NCI-H345 treated with DMSO at 0.1 percent for 48 hours (cell line): ENCODE results near the gene MLX.
"Not testable (repeated sequence)": the region's sequence is repeated elsewhere in the genome, so short reads cannot be mapped to it uniquely, and the experiment has no call there.

Experiments used
- DNase-seq: peaks from one replicate; lab custom pipeline; 2025; ENCODE audit not compliant: unreplicated experiment; lab: John Stamatoyannopoulos, UW

The MLX gene

DNA sequence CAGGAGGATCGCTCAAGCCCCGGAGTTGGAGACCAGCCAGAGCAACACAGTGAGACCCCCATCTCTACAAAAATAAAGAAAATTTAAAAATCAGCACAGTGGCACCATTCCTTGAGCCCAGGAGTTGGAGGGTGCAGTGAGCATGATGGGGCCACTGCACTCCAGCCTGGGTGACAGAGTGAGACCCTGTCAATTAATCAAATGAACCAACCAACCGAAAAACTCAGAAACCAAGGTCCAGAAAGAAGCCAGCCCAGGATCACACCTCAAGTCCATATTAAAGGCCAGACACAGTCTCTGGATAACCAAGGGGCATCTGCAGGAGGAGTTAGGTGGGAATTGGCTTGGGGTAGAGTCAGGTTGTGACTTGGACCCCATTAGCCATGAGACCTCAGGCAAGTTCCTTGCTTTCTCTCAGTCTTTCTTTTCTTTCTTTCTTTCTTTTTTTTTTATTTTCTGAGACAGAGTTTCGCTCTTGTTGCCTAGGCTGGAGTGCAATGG, 11.7 kb upstream of the MLX start:
- DNase-seq: no peak

DNA sequence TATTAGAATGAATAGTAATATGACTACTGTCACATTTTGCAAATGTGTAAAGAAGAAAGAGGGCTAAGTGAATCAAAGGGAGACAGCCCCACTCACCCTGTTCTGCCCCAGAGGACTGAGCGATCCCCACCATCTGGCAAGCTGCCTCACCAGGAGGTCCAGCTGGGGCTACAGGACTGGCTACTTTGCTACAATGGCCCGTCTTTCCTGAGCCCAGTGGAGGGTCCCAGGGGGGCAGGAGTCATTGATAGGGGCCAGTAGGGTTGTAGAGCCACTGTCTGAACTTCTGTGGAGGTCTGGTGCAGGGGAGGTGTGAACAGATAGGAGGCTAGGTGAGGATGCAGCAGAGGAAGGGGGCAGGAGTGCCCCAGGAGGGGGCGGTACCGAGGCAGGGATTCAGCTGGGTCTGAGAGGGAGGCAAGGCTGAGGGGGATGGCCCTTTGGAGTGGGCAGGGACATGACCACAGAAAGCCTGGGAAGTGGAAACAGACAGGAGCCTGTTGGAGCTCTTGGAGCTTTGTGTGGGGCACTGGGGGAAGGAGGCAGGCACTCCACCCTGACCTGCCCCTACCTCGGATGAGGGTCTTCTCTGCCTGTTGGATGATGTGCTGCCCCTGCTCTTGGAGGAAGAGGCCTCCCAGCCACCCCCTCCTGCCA, 10.8 kb upstream of the MLX start:
- DNase-seq: not testable (repeated sequence)

DNA sequence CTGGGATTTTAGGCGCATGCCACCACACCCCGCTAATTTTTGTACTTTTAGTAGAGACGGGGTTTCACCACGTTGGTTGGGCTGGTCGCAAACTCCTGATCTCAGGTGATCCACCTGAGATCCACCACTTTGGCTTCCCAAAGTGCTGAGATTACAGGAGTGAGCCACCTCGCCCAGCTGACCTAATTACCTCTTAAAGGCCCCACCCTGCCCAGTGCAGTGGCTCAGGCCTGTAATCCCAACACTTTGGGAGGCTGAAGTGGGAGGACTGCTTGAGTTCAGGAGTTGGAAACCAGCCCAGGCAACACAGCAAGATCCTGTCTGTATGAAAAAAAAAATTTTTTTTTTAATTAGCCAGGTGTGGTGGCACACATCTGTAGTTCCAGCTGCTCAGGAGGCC, 7.8 kb upstream of the MLX start:
- DNase-seq: no peak

DNA sequence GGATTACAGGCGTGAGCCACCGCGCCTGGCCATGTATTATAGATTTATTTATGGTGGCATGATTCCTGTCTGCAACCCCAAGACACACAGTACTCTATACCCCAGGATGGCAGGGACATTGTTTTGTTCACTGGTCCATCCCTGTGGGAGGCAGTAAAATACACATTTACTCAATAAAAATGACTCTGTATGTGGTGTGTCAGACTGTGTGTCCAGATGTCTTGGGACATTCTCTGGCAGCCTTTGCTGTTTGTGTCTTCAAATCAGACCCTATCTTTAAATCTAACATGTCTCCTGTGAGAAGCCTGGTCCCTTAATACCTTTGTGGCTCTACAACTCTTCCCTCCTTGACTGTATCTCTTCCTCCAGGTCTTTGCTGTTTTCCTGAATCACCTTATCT, 6.7 kb upstream of the MLX start:
- DNase-seq: no peak

DNA sequence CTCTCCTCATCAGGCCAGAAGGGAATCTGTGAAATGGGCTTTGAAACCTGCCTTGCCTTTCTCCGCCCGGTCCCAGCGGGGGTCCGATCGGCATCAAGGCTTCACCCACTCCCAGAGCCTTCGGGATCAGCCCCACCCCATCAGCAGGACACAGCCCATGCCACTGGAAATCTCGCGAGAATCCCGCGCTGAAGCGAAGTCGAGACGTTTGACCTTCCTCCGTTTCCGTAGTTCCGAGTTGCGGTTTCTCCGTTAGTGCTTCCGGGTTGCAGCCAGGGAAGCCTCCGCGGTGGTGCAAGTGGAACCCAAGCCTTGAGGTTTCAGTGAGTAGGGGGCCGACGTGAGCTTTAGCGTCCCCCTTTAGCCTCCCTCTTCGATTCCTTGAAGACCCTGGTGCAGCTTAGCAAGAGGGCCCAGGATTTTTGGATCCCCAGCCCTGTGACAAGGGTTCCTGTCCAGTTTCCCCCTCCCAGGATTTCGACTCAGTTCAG, 5.0 kb upstream of the MLX start, which contains the start of gene COASY:
Gene COASY (plus strand): TSS at position 252 of the 491 bp plus-strand sequence. CDS start 475 bp downstream, outside the sequence.
- peak; percentile 93 for DNase-seq

DNA sequence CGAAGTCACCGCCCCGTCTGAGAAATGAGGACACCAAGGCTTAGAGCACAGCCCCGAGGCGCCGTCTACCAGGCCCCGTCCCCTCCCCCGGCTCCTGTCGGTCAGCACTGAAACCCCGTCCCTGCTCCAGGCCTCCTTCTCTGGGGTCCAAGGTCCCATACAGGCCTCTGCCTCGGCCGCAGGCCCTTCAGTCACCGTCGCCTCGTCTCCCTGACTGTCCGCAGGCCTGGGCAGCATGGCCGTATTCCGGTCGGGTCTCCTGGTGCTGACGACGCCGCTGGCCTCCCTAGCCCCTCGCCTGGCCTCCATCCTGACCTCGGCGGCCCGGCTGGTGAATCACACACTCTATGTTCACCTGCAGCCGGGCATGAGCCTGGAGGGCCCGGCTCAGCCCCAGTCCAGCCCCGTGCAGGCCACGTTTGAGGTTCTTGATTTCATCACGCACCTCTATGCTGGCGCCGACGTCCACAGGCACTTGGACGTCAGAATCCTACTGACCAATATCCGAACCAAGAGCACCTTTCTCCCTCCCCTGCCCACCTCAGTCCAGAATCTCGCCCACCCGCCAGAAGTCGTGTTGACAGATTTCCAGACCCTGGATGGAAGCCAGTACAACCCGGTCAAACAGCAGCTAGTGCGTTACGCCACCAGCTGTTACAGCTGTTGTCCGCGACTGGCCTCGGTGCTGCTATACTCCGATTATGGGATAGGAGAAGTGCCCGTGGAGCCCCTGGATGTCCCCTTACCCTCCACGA, 4.3 kb upstream of the MLX start:
- DNase-seq: no peak

DNA sequence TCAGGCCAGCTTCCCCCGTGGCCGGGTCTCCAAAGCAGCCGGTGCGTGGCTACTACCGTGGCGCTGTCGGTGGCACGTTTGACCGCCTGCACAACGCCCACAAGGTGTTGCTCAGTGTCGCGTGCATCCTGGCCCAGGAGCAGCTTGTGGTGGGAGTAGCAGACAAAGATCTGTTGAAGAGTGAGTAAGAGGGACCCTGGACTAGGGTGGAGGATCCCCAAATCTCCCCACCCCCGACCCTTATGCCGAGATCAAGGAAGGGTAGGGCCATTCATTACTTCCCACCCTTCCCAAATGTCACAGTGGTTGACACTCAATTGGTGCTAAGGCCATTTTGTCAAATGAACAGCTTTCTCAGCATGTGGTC, 3.8 kb upstream of the MLX start:
- DNase-seq: no peak

DNA sequence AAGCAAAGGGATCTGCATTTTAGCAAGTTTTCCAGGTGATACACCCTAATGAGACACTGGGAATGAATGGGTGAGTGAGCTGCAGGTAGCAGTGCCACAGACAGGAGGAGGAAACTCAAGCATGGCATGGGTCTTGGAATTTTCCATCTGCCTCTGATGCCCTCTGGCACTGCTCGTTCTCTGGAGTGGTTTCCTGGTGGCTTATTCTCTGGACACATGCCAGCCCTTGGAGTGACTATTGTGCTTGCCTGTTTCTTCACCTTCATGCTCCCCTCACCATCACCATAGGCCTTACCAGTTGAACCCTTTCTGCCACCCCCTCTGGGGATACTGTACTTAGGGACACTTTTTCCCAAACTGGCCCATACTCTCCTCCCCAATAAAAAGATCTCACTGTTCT, 3.4 kb upstream of the MLX start:
- DNase-seq: no peak

DNA sequence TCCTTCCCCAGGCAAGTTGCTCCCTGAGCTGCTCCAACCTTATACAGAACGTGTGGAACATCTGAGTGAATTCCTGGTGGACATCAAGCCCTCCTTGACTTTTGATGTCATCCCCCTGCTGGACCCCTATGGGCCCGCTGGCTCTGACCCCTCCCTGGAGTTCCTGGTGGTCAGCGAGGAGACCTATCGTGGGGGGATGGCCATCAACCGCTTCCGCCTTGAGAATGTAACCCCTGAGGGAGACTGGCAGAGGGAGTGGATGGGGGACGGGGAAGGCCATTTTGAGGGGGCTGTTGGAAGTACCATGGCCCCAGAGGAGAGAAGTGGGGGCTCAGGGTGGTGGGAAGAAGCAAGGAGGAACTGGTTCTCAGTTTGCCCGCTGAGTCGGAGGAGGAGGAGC, 3.0 kb upstream of the MLX start:
- no peak for DNase-seq

DNA sequence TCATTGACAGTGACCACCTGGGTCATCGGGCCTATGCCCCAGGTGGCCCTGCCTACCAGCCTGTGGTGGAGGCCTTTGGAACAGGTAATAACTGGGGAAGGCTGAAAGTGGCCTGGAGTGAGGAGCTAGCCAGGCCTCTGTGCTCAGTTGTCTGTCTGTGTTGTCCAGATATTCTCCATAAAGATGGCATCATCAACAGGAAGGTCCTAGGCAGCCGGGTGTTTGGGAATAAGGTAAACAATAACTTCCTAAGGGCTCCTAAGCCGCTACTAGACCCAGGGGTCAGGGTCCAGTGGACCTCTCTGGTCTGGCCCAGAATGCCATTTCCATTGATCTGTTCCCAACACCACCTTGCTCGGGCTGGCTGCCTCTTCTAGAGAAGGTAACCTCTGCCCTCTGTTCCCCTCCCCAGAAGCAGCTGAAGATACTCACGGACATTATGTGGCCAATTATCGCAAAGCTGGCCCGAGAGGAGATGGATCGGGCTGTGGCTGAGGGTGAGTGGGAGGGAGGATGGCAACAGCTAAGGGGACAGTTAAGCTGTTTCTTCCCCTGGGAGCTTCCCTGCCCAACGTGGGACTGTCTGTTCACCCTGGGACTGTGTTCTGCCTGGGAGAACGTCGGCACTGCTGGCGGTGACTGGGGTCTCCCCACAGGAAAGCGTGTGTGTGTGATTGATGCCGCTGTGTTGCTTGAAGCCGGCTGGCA, 1.9 kb upstream of the MLX start:
- DNase-seq: no peak

DNA sequence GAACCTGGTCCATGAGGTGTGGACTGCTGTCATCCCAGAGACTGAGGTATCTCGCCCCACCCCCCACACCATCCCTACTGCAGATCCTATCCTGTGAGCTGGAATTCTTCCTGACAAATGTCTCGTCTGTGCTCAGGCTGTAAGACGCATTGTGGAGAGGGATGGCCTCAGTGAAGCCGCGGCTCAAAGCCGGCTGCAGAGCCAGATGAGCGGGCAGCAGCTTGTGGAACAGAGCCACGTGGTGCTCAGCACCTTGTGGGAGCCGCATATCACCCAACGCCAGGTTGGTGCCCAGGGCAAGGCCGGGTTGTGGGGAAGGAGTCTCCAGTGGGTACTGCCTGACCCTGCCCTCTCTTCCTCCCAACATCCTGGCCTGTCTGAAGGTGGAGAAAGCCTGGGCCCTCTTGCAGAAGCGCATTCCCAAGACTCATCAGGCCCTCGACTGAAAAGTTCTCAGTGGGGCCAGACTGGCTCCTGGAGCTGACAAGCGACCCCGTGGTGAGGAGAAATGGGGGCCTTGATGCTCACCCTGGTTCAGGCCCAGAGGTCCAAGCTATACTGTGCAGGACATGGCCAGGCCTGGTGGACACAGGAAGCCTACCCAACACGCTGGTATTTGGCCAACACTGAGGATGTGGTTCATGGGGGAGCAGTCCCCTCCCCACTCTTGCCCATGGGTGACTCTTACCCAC, 1.2 kb upstream of the MLX start:
- no peak for DNase-seq

DNA sequence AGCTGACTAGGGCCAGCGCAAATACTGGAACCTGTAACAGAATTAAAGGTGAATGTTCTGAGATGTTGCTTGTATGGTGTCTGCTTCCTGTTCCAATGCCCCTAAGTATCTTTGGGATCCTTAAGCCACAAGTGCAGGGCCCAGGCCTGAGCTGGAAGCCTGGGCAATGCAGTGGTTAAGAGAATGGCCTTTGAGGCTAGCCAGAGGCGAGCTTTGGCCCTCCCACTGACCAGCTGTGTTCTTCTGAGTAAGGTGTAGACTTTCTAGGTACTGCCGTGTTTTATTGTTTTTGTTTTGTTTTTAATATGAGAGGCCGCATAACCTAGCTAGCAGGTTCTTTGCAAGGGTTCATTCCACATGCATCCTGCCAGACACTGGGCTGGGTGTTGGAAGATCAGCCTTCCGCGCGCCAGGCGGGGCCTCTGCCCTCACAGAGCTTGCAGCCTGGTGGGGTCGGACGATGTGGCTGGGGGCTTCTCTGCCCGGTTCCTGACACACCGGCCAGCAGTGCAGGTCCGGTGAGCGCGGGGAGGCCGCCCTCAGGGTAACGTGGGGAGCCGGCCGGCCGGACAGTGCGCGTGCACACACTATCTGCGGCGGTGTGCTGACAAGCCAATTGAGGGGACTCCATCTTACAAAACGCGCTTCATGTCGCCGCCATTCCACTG, 551 bp upstream of the MLX start:
- DNase-seq: no peak

DNA sequence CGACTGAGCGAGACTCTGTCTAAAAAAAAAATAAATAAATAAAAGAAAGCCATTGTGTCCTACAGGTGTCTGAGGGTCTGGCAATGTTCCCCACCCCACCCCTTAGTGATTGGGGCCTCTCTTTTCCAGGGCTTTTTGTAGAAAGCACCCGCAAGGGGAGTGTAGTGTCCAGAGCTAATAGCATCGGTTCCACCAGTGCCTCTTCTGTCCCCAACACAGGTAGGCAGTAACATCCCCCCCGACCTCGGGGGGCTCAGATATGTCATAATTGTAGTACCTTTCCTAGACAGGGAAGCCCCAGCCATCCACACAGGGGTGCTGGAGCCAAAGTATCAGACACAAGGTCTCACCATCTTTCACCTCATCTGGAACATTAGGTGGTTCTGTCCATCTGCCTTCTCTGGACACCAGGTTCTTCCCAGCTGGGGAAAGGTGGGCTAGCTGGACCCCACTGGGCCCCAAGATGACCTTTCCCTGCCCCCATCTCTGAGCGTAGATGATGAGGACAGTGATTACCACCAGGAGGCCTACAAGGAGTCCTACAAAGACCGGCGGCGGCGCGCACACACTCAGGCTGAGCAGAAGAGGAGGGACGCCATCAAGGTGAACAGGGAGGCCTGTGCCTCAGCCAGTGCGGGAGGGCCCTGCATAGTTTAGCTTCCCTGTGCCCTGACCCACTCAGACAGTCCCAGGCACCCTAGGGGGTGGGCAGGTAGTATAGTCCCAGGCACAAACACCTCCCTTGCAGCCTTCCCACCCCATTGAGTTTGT, 1.6 kb downstream of the MLX start:
- no peak for DNase-seq

DNA sequence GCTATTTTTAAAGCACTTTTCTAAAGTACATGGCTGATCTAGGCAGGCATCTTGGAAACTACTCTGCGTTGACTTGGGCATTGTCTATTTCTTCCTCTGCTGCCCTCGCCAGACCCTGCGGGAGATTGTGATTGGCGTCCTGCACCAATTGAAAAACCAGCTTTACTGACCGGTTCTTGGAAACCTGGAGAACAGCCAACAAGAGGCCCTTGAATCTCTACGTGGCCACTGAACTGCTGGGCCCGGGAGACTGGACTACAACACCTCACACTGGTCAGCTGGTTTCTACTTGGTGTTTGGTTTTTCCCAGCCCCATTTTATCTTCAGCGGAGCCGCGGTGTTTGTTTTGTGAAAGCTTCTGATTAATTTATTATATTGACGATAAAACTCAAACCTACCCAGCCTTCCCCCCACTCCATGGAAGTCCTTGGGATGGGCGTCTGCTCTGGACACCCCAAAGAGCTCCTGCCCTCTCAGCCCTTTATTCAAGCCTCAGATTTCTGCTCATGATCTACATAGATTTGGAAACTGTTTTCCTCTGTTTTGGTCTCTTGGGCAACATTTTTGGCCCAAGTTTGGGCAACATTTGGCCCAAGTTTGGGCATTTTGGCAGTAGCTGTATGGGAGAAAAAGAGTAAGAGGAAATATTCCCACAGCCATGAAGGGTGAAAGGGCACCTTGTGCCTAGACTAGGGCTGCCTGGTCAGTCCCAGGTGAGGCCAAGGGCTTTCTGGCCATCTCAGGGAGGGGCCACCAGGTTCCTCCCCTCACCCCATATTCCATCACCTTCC, 4.7 kb downstream of the MLX start:
- no peak for DNase-seq

DNA sequence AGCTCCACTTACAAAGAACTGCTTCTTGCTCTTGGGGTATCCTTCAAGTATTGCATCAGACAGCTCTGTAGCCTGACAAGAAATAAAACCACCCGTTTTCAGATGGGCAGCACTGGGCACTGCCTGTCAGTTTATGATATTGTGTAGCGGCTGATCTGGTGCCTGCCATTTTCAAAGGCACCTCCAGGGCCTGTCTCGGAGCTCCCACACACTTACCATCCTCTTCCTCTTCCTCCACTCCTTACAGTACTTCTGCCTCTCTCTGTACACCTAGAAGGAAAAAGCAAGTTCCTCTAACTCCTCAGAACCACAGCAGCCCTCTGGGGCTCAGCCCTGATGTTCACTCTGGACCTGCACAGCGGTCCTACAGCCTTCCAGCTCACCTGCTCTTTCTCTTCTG, 6.2 kb downstream of the MLX start:
- no peak for DNase-seq

DNA sequence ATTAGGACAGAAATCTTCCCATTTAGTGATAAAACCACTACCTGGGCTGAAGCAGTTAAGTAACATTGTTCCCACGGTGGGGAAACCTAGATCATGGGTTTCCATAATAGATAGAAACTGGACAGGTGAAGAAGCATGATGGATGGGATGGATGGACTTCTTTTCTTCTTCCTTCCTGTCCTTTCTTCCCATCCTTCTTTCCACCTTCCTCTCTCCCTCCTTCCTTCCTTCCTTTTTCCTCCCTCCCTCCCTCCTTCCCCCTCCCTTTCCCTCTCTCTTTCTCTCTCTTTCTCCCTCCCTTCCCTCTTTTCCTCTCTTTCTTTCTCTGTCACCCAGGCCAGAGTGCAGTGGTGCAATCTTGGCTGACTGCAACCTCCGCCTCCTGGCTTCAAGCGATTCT, 7.6 kb downstream of the MLX start:
- DNase-seq: no peak

DNA sequence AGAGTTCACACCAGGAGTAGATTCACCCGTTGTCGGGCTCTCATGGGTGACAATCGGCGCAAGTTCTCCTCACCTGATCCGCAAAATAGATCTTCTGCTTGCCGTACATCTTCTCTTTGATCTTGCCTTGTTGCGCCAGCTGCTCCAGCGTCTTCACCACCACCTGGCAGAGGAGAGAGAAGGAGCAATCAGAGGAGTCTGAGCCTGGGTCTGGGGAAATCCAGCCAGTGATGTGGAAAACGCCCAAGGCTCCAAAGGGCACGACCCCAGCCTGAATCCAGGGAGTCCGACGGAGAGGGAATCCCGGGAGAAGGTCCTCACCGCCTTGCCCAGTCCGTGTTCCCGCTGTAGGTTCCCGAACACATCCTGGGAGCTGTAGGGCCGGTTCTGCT, 10.2 kb downstream of the MLX start:
- DNase-seq: no peak

DNA sequence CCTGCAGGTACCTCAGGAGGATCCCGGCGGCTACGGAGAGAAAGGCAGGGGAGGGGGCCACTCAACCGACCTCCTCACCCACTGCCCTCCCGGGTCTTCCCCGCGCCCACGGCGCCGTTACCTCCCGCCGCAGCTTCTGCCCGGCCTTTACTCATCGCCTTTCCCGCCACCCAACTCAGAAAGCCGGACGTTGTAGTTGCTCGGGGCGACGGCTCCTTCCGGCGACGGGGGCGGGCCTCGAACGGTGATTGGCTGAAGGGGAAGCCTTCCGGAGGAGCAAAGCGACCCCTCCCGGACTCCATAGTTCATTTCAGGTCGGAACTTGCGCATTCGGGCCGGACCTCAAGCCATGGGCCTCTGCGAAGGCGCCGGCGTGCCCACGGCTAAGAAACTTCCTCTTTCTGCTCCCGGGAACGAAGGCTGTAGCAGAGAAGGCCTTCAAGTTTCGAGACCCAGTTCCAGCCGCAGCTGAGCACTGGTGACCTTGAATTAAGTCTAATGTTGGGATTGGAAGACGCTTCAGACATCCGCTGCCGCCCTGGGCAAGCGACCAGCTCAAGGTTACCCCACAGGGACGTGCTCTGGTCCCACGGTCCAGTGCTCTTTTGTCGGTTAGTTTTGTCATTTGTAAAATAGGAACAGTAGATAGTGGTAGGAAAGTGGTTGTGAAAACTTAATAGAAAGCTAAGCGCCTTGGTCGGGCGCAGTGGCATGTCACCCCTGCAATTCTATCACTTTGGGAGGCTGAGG, 10.8 kb downstream of the MLX start, which contains the start of gene PSMC3IP:
Gene PSMC3IP (minus strand): TSS at position 198 of the 750 bp plus-strand sequence. CDS start 43 bp downstream, at position 155.
- peak; percentile 91 for DNase-seq
